ENCODE results near the gene SGCB.
A peak's percentile ranks its signal among the peaks of the same experiment; 100 is the strongest.
"Not testable (repeated sequence)": the region's sequence is repeated elsewhere in the genome, so short reads cannot be mapped to it uniquely, and the experiment has no call there.

SGCB gene

GRCh38 chr4:52038103-52038912 is at the start of gene SGCB:
TSS of gene SGCB (minus strand) at chr4:52038299. CDS start at chr4:52038259, 40 bp downstream.
- TF ChIP-seq CTCF (conservative IDR thresholded peaks at IDR 0.05): no peak
- H3K27ac ChIP-seq: peak within 1 kb of the TSS; percentile 62

GRCh38 chr4:52086425-52086824 is 48.3 kb upstream of the SGCB start:
- H3K27ac ChIP-seq: not testable (repeated sequence)

GRCh38 chr4:52081216-52081615 is 43.1 kb upstream of the SGCB start:
- no peak for TF ChIP-seq CTCF (conservative IDR thresholded peaks at IDR 0.05)
- H3K27ac ChIP-seq: no peak overlapping the region

GRCh38 chr4:52079659-52080058 is 41.6 kb upstream of the SGCB start:
- no peak for TF ChIP-seq CTCF (conservative IDR thresholded peaks at IDR 0.05)
- H3K27ac ChIP-seq: no peak overlapping the region

- no peak for TF ChIP-seq CTCF (conservative IDR thresholded peaks at IDR 0.05)
Measured at GRCh38 chr4:52076731-52077130, 38.6 kb upstream of the SGCB start.

GRCh38 chr4:52071791-52072546 is 33.9 kb upstream of the SGCB start:
- no peak overlapping the region for H3K27ac ChIP-seq
- TF ChIP-seq CTCF (conservative IDR thresholded peaks at IDR 0.05): no peak

More at GRCh38 chr4:52076731-52077130, 38.6 kb upstream of the SGCB start:
- H3K27ac ChIP-seq: no peak overlapping the region

GRCh38 chr4:52069571-52069970 is 31.5 kb upstream of the SGCB start:
- H3K27ac ChIP-seq: no peak overlapping the region
- no peak for TF ChIP-seq CTCF (conservative IDR thresholded peaks at IDR 0.05)

GRCh38 chr4:52059372-52059771 is 21.3 kb upstream of the SGCB start:
- TF ChIP-seq CTCF (conservative IDR thresholded peaks at IDR 0.05): no peak
- no peak overlapping the region for H3K27ac ChIP-seq

Measured in VCaP (cell line).